GM23338 (cell line): ENCODE measurements around the gene SMIM14. TPM values are rescaled to one million over a fixed set of nuclear protein-coding genes. Genes with fewer than 3 reads are reported as not detected.

Experiments used
- ATAC-seq: fragments of 200-7000 bp; cut with Tn5 transposase; 3 replicates; pipeline ENCODE4 v1.9.1; 2020
- DNase-seq: peaks from one replicate; pipeline ENCODE4 v3.0.0-alpha.2; 2015; ENCODE audit warnings: low spot score
- H2AFZ ChIP-seq: fragments of 200-600 bp; sonication (generic); 2 replicates; pipeline ENCODE4 v1.8.0; 2016; ENCODE audit warnings: antibody characterized with exemption, mild to moderate bottlenecking, moderate library complexity
- H3F3A ChIP-seq: fragments of 200-600 bp; sonication (generic); replicated peaks from 2 replicates; pipeline ENCODE4 v1.8.0; 2017; ENCODE audit warnings: antibody characterized with exemption, mixed run types, low read depth
- H3K27ac ChIP-seq: fragments of 200-600 bp; sonication (generic); 2 replicates; pipeline ENCODE4 v1.6.1; 2016; ENCODE audit warnings: low read depth
- H3K27me3 ChIP-seq: fragments of 200-600 bp; sonication (generic); 2 replicates; pipeline ENCODE4 v1.8.0; 2016; ENCODE audit warnings: mild to moderate bottlenecking, mixed run types, moderate library complexity; ENCODE audit not compliant: insufficient read depth
- H3K36me3 ChIP-seq: fragments of 200-600 bp; sonication (generic); 2 replicates; pipeline ENCODE4 v1.8.0; 2016; ENCODE audit warnings: mild to moderate bottlenecking; ENCODE audit not compliant: insufficient read depth
- H3K4me1 ChIP-seq: fragments of 200-600 bp; sonication (generic); 2 replicates; pipeline ENCODE4 v1.8.0; 2016; ENCODE audit warnings: mild to moderate bottlenecking, moderate library complexity; ENCODE audit not compliant: insufficient read depth
- H3K4me2 ChIP-seq: fragments of 200-600 bp; sonication (generic); 2 replicates; pipeline ENCODE4 v1.7.1; 2017; ENCODE audit warnings: mixed run types
- H3K4me3 ChIP-seq: fragments of 200-600 bp; sonication (generic); 2 replicates; pipeline ENCODE4 v1.6.1; 2016; ENCODE audit warnings: mixed run types
- H3K79me2 ChIP-seq: fragments of 200-600 bp; sonication (generic); replicated peaks from 2 replicates; pipeline ENCODE4 v1.8.0; 2017; ENCODE audit warnings: mild to moderate bottlenecking; ENCODE audit not compliant: insufficient read depth
- H3K9me2 ChIP-seq: fragments of 200-600 bp; sonication (generic); 2 replicates; pipeline ENCODE4 v1.8.0; 2017; ENCODE audit not compliant: insufficient read depth
- H4K20me1 ChIP-seq: fragments of 200-600 bp; sonication (generic); replicated peaks from 2 replicates; pipeline ENCODE4 v1.8.0; 2017; ENCODE audit warnings: mild to moderate bottlenecking; ENCODE audit not compliant: insufficient read depth
- H3K27ac Mint-ChIP-seq: 2 replicates; pipeline ENCODE4 v1.8.0; 2020; ENCODE audit warnings: inconsistent platforms, mild to moderate bottlenecking, moderate library complexity, mixed read lengths
- H3K27me3 Mint-ChIP-seq: 3 replicates; pipeline ENCODE4 v1.8.0; 2022; ENCODE audit warnings: low read depth, mild to moderate bottlenecking, moderate library complexity, mixed read lengths, inconsistent platforms; ENCODE audit not compliant: insufficient read depth, poor library complexity
- H3K36me3 Mint-ChIP-seq: 3 replicates; pipeline ENCODE4 v1.8.0; 2021; ENCODE audit warnings: low read depth, mild to moderate bottlenecking, inconsistent platforms, moderate library complexity, mixed read lengths
- H3K4me1 Mint-ChIP-seq: 3 replicates; pipeline ENCODE4 v1.8.0; 2020; ENCODE audit warnings: mild to moderate bottlenecking, inconsistent platforms, mixed read lengths
- H3K4me3 Mint-ChIP-seq: 3 replicates; pipeline ENCODE4 v1.8.0; 2021; ENCODE audit warnings: moderate library complexity, mild to moderate bottlenecking, inconsistent platforms, mixed read lengths
- H3K9me3 Mint-ChIP-seq: 3 replicates; pipeline ENCODE4 v1.8.0; 2020; ENCODE audit warnings: moderate library complexity, mild to moderate bottlenecking, inconsistent platforms, mixed read lengths
- CREB1 ChIP-seq: fragments of 250-450 bp; sonication (Bioruptor Pico); IDR thresholded peaks from 2 replicates; pipeline ENCODE4 v1.5.0; 2020; ENCODE audit warnings: low read depth, mild to moderate bottlenecking, moderate library complexity
- EZH2 ChIP-seq: fragments of 200-600 bp; sonication (generic); IDR thresholded peaks from one replicate; pipeline ENCODE4 v1.8.0; 2017; ENCODE audit warnings: antibody characterized with exemption, mild to moderate bottlenecking, low read depth; ENCODE audit not compliant: unreplicated experiment
- EZH2phosphoT487 ChIP-seq: fragments of 200-600 bp; sonication (generic); IDR thresholded peaks from one replicate; pipeline ENCODE4 v1.8.1; 2018; ENCODE audit warnings: antibody characterized with exemption; ENCODE audit not compliant: unreplicated experiment
- JUNB ChIP-seq: IDR thresholded peaks from one replicate; pipeline ENCODE4 v1.6.1; 2016; ENCODE audit warnings: antibody characterized with exemption; ENCODE audit not compliant: unreplicated experiment
- NANOG ChIP-seq: IDR thresholded peaks from 2 replicates; pipeline ENCODE4 v1.6.1; 2016; ENCODE audit warnings: antibody characterized with exemption, borderline replicate concordance
- POLR2AphosphoS5 ChIP-seq: IDR thresholded peaks from 2 replicates; pipeline ENCODE4 v1.6.1; 2016; ENCODE audit warnings: antibody characterized with exemption, low read depth
- ZNF331 ChIP-seq: fragments of 250-450 bp; sonication (Bioruptor Pico); IDR thresholded peaks from 2 replicates; pipeline ENCODE4 v1.5.0; 2020; ENCODE audit warnings: low read depth, mild to moderate bottlenecking, moderate library complexity
- polyA plus RNA-seq: library from polyadenylated mRNA; unstranded; fragments of >200 nt; fragmentation: Nextera tagmentation; extraction: Ambion mirVana; gene quantifications from 2 replicates; pipeline ENCODE4 v1.2.1, GENCODE V29; 2016
- total RNA-seq: library from RNA; depleted of rRNA; stranded (reverse); fragments of >200 nt; shearing (Covaris generic); gene quantifications from 2 replicates; pipeline ENCODE4 v1.2.3, GENCODE V29; 2014
- TF ChIP-seq, protein P1 (sequence below): IDR thresholded peaks from 2 replicates; pipeline ENCODE4 v1.6.1; 2016; ENCODE audit warnings: antibody characterized with exemption
- TF ChIP-seq, protein P2 (sequence below), 2 experiments: fragments of 200-600 bp in 1 of 2; sonication (generic) in 1 of 2; conservative IDR thresholded peaks; 2 replicates each; pipeline versions ENCODE4 v1.5.1 to v1.6.1; 2016 to 2017; ENCODE audit warnings: antibody characterized with exemption in 2 of 2, low read depth in 2 of 2, mild to moderate bottlenecking in 2 of 2, moderate library complexity in 1 of 2
- TF ChIP-seq, protein P3 (sequence below): IDR thresholded peaks from one replicate; pipeline ENCODE4 v1.6.1; 2018; ENCODE audit warnings: antibody characterized with exemption; ENCODE audit not compliant: unreplicated experiment

SMIM14 gene
- total and polyA plus RNA-seq, 2 experiments from 2014 or later: 29.0 to 52.6 TPM

DNA sequence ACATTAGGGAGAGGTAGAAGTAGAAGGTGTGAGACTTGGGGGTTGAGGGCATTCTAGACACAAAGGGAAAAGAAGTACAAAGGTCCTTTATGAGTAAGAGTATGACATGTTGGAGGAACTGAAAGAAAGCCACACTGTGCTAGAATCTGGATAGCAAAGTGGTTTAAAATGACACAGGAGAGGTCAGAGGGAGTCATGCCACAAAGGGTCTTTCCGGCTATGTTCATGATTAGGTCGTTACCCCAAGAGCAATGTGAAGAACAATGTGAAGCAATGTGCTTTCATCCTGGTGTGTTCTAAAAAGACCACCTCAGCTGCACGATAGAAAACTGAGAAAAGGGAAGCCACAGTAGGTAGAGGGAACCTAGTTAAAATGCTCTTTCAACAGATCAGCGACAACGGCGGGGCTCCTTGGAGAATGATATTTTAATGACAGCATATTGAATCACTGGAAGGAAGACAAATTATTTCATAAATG is 29.2 kb downstream of the SMIM14 start:
- no peaks in the 10 kb centered on the region for H3K9me3 Mint-ChIP-seq
- no peaks in the 10 kb centered on the region for H3K4me1 ChIP-seq
- peaks cover 3% of the 10 kb centered on the region; the same call in 1 of the 2 replicates for H3K36me3 ChIP-seq
- no peak overlapping the region for H2AFZ ChIP-seq
- H3F3A ChIP-seq: no peaks in the 10 kb centered on the region
- no peak overlapping the region for H3K4me3 ChIP-seq
- H3K4me3 Mint-ChIP-seq: no peak overlapping the region
- ATAC-seq: no peak
- H3K27ac Mint-ChIP-seq: no peak overlapping the region
- TF ChIP-seq, protein P1, sequence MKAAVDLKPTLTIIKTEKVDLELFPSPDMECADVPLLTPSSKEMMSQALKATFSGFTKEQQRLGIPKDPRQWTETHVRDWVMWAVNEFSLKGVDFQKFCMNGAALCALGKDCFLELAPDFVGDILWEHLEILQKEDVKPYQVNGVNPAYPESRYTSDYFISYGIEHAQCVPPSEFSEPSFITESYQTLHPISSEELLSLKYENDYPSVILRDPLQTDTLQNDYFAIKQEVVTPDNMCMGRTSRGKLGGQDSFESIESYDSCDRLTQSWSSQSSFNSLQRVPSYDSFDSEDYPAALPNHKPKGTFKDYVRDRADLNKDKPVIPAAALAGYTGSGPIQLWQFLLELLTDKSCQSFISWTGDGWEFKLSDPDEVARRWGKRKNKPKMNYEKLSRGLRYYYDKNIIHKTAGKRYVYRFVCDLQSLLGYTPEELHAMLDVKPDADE: no peak
- TF ChIP-seq ZNF331 (no peak), CREB1 (CRISPR knock-in tag) (no peak), EZH2 (no peak), POLR2AphosphoS5 (no peak), EZH2phosphoT487 (no peak), JUNB (no peak), NANOG (no peak)
- TF ChIP-seq, protein P2, sequence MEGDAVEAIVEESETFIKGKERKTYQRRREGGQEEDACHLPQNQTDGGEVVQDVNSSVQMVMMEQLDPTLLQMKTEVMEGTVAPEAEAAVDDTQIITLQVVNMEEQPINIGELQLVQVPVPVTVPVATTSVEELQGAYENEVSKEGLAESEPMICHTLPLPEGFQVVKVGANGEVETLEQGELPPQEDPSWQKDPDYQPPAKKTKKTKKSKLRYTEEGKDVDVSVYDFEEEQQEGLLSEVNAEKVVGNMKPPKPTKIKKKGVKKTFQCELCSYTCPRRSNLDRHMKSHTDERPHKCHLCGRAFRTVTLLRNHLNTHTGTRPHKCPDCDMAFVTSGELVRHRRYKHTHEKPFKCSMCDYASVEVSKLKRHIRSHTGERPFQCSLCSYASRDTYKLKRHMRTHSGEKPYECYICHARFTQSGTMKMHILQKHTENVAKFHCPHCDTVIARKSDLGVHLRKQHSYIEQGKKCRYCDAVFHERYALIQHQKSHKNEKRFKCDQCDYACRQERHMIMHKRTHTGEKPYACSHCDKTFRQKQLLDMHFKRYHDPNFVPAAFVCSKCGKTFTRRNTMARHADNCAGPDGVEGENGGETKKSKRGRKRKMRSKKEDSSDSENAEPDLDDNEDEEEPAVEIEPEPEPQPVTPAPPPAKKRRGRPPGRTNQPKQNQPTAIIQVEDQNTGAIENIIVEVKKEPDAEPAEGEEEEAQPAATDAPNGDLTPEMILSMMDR (conservative IDR thresholded peaks at IDR 0.05; ENCODE audit: low read depth in 2 of 2): no peak
- TF ChIP-seq, protein P3, sequence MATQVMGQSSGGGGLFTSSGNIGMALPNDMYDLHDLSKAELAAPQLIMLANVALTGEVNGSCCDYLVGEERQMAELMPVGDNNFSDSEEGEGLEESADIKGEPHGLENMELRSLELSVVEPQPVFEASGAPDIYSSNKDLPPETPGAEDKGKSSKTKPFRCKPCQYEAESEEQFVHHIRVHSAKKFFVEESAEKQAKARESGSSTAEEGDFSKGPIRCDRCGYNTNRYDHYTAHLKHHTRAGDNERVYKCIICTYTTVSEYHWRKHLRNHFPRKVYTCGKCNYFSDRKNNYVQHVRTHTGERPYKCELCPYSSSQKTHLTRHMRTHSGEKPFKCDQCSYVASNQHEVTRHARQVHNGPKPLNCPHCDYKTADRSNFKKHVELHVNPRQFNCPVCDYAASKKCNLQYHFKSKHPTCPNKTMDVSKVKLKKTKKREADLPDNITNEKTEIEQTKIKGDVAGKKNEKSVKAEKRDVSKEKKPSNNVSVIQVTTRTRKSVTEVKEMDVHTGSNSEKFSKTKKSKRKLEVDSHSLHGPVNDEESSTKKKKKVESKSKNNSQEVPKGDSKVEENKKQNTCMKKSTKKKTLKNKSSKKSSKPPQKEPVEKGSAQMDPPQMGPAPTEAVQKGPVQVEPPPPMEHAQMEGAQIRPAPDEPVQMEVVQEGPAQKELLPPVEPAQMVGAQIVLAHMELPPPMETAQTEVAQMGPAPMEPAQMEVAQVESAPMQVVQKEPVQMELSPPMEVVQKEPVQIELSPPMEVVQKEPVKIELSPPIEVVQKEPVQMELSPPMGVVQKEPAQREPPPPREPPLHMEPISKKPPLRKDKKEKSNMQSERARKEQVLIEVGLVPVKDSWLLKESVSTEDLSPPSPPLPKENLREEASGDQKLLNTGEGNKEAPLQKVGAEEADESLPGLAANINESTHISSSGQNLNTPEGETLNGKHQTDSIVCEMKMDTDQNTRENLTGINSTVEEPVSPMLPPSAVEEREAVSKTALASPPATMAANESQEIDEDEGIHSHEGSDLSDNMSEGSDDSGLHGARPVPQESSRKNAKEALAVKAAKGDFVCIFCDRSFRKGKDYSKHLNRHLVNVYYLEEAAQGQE: no peak
- no peak for DNase-seq
- no peaks in the 10 kb centered on the region for H3K27me3 ChIP-seq
- peaks cover 2% of the 10 kb centered on the region for H3K27me3 Mint-ChIP-seq
- no peaks in the 10 kb centered on the region; the same call in 1 of the 2 replicates for H4K20me1 ChIP-seq
- no peak overlapping the region for H3K4me2 ChIP-seq
- no peak overlapping the region for H3K27ac ChIP-seq
- H3K9me2 ChIP-seq: no peaks in the 10 kb centered on the region
- no peaks in the 10 kb centered on the region for H3K79me2 ChIP-seq
- H3K4me1 Mint-ChIP-seq: no peaks in the 10 kb centered on the region
- peaks cover 12% of the 10 kb centered on the region; the same call in 2 of the 3 replicates for H3K36me3 Mint-ChIP-seq
